ENCODE measurements around the gene CALN1. TPM values are rescaled to one million over a fixed set of nuclear protein-coding genes. Genes with fewer than 3 reads are reported as not detected.

The CALN1 gene
- total and polyA plus RNA-seq, 11 donors = not detected

DNA sequence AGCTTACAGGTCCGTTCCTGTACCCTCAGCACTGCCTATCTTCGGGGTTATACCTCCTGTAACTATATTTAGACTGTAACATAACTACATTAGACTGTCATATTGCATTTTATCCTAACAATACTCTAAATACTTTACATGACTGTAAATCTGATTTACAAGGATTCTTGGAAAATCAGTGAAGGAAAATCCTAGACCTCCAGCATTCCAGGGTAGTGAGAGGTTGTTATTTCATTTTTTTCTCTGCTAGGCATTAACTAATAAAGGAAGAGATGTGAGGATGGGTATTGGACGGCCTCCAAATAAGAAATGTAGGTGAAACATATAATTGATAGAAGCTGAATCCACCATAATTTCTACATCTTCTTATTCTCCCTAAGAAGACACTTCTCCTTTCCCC, 569.4 kb downstream of the CALN1 start:
- Histone ChIP-seq H3K4me3 (no peak overlapping the region), H3K27me3 (peaks cover 0 to 5% (median 0%) of the 10 kb centered on the region in 9 donors), H3K27ac (no peak overlapping the region), H3K36me3 (no peaks in the 10 kb centered on the region), H3K4me1 (no peaks in the 10 kb centered on the region), H3K9me3 (no peaks in the 10 kb centered on the region)
- TF ChIP-seq, protein P1, sequence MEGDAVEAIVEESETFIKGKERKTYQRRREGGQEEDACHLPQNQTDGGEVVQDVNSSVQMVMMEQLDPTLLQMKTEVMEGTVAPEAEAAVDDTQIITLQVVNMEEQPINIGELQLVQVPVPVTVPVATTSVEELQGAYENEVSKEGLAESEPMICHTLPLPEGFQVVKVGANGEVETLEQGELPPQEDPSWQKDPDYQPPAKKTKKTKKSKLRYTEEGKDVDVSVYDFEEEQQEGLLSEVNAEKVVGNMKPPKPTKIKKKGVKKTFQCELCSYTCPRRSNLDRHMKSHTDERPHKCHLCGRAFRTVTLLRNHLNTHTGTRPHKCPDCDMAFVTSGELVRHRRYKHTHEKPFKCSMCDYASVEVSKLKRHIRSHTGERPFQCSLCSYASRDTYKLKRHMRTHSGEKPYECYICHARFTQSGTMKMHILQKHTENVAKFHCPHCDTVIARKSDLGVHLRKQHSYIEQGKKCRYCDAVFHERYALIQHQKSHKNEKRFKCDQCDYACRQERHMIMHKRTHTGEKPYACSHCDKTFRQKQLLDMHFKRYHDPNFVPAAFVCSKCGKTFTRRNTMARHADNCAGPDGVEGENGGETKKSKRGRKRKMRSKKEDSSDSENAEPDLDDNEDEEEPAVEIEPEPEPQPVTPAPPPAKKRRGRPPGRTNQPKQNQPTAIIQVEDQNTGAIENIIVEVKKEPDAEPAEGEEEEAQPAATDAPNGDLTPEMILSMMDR (IDR thresholded peaks at IDR 0.05) = no peak
- no peak for TF ChIP-seq POLR2A (IDR thresholded peaks at IDR 0.05)
- DNase-seq (no peak), ATAC-seq (no peak)
- 64 to 69% (median 66%) methylated on average over 3 of the region's 3 CpGs for WGBS, 4 donors
- intact Hi-C loops (cut with DNase I) = no loop called here

DNA sequence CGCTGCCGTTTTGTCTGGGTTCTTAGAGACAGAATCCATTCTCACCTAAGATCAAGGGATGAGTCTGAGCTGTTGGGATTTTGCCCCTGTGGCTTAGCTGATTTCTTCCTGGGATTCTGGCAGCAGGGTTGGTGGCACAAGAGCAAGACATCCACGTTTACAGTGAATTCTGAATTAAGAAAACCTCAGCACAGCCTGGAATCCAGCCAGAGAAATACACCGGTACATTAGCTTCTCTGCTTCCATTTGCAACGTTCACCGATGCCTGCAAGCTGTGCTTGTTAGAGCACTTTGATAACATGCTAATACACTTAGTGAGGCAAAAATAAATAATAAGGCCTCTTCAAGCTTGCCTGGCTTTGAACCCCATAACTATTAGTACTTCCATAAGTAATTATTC, 569.8 kb downstream of the CALN1 start:
- DNase-seq = no peak
- Histone ChIP-seq H3K4me3 (no peak overlapping the region), H3K9me3 (no peaks in the 10 kb centered on the region), H3K36me3 (no peaks in the 10 kb centered on the region), H3K27ac (no peak overlapping the region), H3K27me3 (peaks cover 0 to 5% (median 0%) of the 10 kb centered on the region in 9 donors), H3K4me1 (no peaks in the 10 kb centered on the region)
- no peak for TF ChIP-seq POLR2A (IDR thresholded peaks at IDR 0.05)
- TF ChIP-seq, protein P1 (IDR thresholded peaks at IDR 0.05) = no peak
- intact Hi-C loops (cut with DNase I) = no loop called here
- WGBS, 4 donors = 41 to 55% (median 50%) methylated on average over 6 of the region's 6 CpGs
- ATAC-seq = no peak

DNA sequence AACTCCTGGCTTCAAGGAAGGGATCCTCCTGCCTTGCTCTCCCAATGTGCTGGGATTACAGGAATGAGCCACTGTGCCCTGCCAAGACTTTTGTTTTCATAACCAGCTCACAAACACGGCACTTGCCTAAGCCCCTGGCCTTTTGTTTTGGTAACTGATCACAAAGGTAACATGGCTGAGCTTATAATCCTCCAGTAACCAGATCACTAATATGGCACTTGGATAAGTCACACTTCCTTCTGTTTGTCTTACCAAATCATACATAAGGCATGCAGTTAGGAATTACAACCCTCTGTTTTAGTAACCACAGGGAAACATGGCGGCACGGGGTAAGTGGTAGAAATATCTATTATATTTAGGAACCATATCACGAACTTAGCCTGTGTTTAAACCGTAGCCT, 577.1 kb downstream of the CALN1 start:
- ATAC-seq = no peak
- no peak overlapping the region for H3K27ac ChIP-seq
- no peaks in the 10 kb centered on the region for H3K36me3 ChIP-seq
- H3K4me1 ChIP-seq = no peaks in the 10 kb centered on the region
- intact Hi-C loops (cut with DNase I) = no loop called here
- no peak for DNase-seq
- H3K9me3 ChIP-seq = no peaks in the 10 kb centered on the region
- H3K27me3 ChIP-seq = peaks cover 0 to 3% (median 0%) of the 10 kb centered on the region in 9 donors
- no peak for TF ChIP-seq POLR2A (IDR thresholded peaks at IDR 0.05)
- TF ChIP-seq, protein P1 (IDR thresholded peaks at IDR 0.05) = no peak
- WGBS, 4 donors = 76 to 84% (median 81%) methylated on average over 5 of the region's 5 CpGs
- H3K4me3 ChIP-seq = no peak overlapping the region

DNA sequence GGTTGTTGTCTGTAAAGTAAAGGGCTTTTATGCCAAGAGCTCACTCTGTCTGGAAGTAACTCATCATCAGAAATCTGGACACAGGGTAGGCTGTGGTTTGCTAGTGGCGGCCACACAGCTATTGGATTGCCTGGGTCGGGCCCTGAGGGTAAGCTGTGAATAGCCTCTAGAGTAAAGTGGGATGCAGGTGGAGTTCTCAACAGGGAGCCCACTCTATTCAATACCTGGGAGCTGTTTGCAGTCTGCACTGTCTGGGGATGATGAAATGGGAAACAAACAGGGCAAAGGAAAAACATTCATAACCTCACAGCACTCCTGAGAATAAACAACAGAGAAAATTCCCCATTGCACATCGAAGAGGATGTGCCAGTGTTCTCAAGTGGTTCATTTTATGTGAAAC, 582.6 kb downstream of the CALN1 start:
- no peak overlapping the region for H3K27ac ChIP-seq
- no peaks in the 10 kb centered on the region for H3K27me3 ChIP-seq
- TF ChIP-seq, protein P1 (IDR thresholded peaks at IDR 0.05) = no peak
- no peak for TF ChIP-seq POLR2A (IDR thresholded peaks at IDR 0.05)
- no peaks in the 10 kb centered on the region for H3K36me3 ChIP-seq
- no peak overlapping the region for H3K4me3 ChIP-seq
- DNase-seq (no peak), ATAC-seq (no peak)
- WGBS, 4 donors = 39 to 77% (median 70%) methylated on average over 3 of the region's 3 CpGs
- intact Hi-C loops (cut with DNase I) = no loop called here
- H3K9me3 ChIP-seq = no peaks in the 10 kb centered on the region
- no peaks in the 10 kb centered on the region for H3K4me1 ChIP-seq

All from heart left ventricle (tissue), 16 donors.